Non-pigmented ciliary epithelial cell (primary cell): ENCODE measurements around the gene SAMD11.

Experiments
- DNase-seq: peaks from one replicate; pipeline ENCODE4 v3.0.0-alpha.2; 2010; ENCODE audit warnings: low read depth

SAMD11 gene

GRCh38 chr1:962381-963300, 38.9 kb downstream of the SAMD11 start:
- DNase-seq = no peak

- no peak for DNase-seq
Measured at GRCh38 chr1:963301-963651, 39.6 kb downstream of the SAMD11 start.

DNA sequence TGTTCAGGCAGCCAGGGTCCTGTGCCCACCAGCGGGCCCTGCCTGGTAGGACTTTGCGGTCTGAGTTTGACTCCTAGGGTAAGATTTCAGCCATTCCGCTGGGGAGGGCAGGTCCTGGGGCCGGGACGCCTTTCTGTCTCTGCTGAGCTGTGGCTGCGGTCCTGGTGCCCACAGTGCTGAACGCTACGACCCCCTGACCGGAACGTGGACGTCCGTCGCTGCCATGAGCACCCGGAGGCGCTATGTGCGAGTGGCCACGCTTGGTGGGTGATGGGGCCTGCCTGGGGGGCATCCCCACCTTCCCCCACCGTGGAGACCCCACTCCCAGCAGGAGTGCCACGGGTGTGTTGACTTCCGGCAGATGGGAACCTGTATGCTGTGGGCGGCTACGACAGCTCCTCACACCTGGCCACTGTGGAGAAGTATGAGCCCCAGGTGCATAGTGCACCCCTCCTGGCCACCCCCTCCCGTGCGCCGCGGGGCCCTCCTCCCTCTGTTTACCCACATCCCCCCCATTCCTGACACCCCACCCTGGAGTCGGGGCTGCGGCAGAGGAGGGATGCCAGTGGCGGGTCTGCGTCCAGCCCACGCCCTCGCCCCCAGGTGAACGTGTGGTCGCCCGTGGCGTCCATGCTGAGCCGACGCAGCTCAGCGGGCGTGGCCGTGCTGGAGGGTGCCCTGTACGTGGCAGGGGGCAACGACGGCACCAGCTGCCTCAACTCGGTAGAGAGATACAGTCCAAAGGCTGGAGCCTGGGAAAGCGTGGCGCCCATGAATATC, 40.2 kb downstream of the SAMD11 start:
- no peak for DNase-seq

DNA sequence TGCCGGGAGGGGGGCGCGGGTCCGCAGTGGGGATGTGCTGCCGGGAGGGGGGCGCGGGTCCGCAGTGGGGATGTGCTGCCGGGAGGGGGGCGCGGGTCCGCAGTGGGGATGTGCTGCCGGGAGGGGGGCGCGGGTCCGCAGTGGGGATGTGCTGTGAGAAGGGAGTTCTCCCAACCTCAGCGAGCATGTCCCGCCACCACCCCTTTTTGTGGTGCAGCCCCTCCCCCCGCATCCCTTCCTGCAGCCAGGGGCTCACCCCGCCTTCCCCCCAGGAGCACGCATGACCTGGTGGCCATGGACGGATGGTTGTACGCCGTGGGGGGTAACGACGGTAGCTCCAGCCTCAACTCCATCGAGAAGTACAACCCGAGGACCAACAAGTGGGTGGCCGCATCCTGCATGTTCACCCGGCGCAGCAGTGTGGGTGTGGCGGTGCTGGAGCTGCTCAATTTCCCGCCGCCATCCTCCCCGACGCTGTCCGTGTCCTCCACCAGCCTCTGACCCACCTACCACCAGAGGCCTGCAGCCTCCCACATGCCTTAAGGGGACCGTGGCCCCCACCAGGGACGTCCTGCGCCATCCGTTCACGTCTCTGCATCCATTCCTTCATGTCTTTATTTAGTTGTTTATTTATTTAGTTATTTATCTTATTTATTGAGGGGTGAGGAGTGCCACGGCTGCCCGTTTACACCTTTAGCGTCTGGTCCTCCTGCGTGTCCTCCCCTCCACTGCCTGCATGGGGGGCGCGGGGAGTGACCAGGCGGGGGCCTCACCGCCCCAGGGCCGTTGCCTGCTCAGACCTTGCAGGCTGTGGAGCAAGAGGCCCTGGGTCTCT, 41.2 kb downstream of the SAMD11 start:
- no peak for DNase-seq

DNA sequence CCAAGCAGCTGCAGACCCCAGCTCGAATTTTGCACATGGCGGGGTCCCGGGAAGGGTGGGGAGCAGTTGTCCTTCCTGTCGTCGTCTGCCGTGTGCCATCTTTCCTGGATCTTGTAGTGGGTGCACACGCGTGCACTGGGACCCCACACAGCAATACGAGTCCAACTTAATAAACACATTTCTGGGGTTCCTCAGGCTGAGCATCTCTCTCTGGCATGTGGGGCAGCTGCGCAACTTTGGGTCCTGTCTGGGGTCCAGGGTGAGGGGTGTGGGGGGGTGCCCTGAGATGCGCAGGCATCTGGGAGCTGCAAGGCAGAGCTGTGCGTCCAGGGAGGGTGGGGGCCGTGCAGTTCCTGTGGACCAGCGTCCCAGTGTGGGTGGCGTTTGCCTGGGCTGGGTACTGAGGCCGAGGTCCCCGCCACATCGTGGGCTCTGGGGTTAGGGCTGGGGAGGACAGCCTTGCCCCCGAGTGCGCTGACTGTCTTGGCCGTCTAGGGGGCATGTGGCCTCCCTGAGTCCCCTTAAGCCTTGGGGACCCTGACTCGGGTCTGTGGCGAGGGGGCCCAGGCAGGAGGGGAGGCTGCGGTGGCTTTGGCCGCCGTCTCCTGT, 41.9 kb downstream of the SAMD11 start:
- no peak for DNase-seq

GRCh38 chr1:966135-966703, 42.5 kb downstream of the SAMD11 start, which contains the start of gene PLEKHN1:
Gene PLEKHN1, plus strand, starts transcription at chr1:966482. Its CDS starts 50 bp downstream, at chr1:966532.
- DNase-seq = no peak

GRCh38 chr1:966704-967300, 43.1 kb downstream of the SAMD11 start:
- no peak for DNase-seq

- no peak for DNase-seq
Measured at GRCh38 chr1:967466-968343, 44.0 kb downstream of the SAMD11 start.

DNA sequence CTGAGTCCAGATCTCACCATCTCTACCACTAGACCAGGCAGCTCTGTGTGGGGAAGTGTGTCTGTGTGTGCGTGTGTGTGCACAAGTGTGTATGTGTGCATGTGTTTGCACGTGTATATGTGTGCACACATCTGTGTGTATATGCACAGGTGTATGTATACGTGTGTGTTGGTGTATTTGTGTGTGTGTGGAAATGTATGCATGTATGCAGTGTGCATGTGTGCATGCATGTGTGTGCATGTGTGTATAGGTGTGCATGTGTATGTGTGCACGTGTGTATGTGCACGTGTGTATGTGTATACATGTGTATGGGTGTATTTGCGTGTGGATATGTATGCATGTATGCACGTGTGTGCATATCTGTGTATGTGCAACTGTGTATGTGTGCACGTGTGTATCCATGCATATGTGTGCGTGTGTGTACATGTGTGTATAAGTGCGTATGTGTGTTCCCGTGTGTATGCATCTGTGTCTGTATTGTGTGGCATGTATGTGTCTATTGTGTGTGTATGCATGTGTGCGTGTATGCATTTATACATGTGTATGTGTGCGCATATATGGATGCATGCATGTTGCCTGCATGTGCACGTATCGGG, 45.6 kb downstream of the SAMD11 start:
- DNase-seq = no peak

DNA sequence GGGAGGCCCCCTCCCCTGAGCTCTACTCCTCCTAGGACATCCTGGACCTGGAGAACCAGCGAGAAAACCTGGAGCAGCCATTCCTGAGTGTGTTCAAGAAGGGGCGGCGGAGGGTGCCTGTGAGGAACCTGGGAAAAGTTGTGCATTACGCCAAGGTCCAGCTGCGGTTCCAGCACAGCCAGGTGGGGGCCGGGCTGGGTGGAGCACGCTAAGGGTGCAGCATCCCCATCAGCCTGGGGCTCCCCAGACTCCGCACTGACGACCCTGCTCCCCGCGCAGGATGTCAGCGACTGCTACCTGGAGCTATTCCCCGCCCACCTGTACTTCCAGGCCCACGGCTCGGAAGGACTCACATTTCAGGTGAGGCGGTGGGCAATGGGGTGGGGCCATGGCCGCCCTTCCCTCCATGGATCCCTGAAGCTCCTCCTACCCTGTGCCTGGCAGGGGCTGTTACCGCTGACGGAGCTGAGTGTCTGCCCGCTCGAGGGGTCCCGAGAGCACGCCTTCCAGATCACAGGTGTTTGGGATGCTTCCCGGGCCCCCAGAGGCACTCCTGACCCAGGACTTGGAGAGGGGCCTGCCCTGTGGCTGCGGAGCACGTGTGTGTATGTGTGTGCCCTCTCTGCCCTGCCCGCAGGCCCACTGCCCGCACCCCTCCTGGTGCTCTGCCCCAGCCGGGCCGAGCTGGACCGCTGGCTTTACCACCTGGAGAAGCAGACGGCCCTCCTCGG, 46.7 kb downstream of the SAMD11 start:
- no peak for DNase-seq

- DNase-seq = no peak
Measured at GRCh38 chr1:970973-971730, 47.4 kb downstream of the SAMD11 start.

- DNase-seq = no peak
Measured at GRCh38 chr1:971751-972506, 48.2 kb downstream of the SAMD11 start.

- no peak for DNase-seq
Measured at GRCh38 chr1:972726-973458, 49.2 kb downstream of the SAMD11 start.

- no peak for DNase-seq
Measured at GRCh38 chr1:973459-974292, 50.0 kb downstream of the SAMD11 start.

- no peak for DNase-seq
Measured at GRCh38 chr1:974293-974640, 50.5 kb downstream of the SAMD11 start.
